Common myeloid progenitor, CD34-positive (primary cell): ENCODE results near the gene LRMDA.

Experiments used
- CTCF ChIA-PET: fragments of 350-600 bp; sonication (Branson Sonifier 250); formaldehyde crosslinking; loops from one replicate; lab custom pipeline; 2021; ENCODE audit warnings: antibody characterized with exemption; lab: Charles Lee
- POLR2A ChIA-PET: fragments of 350-600 bp; sonication (Branson Sonifier 250); formaldehyde crosslinking; loops from one replicate; lab custom pipeline; 2021; ENCODE audit warnings: antibody characterized with exemption; lab: Charles Lee
- DNase-seq, 3 donors: peaks; one replicate each; pipeline versions ENCODE4 v3.0.0 to v3.0.0-alpha.2; 2013
- H3K27ac ChIP-seq, 2 experiments: 1 replicate in 1 of 2; 2 replicates in 1 of 2; pipeline ENCODE4 v1.7.0; 2013; ENCODE audit warnings: inconsistent platforms in 2 of 2, low read length in 2 of 2, mild to moderate bottlenecking in 2 of 2, low read depth in 1 of 2, moderate library complexity in 1 of 2; ENCODE audit not compliant: severe bottlenecking in 2 of 2, insufficient read depth in 1 of 2, poor library complexity in 1 of 2
- H3K27me3 ChIP-seq, 5 experiments: replicated peaks in 2 of 5; 1 replicate in 3 of 5; 2 replicates in 2 of 5; pipeline versions ENCODE4 v1.6.1 to v1.7.0; 2013; ENCODE audit warnings: low read length in 4 of 5, mild to moderate bottlenecking in 2 of 5, moderate library complexity in 2 of 5, inconsistent platforms in 1 of 5; ENCODE audit not compliant: insufficient read depth in 5 of 5, control insufficient read depth in 4 of 5
- H3K36me3 ChIP-seq, 4 experiments: 1 replicate in 2 of 4; 2 replicates in 2 of 4; pipeline versions ENCODE4 v1.6.1 to v1.7.0; 2013; ENCODE audit warnings: low read length in 3 of 4, control low read depth in 1 of 4, mild to moderate bottlenecking in 1 of 4; ENCODE audit not compliant: control insufficient read depth in 4 of 4, insufficient read depth in 4 of 4
- H3K4me1 ChIP-seq, 4 experiments: 1 replicate in 3 of 4; 2 replicates in 1 of 4; pipeline versions ENCODE4 v1.6.1 to v1.7.1; 2013; ENCODE audit warnings: low read length in 3 of 4, mild to moderate bottlenecking in 3 of 4, control low read depth in 1 of 4, inconsistent platforms in 1 of 4, moderate library complexity in 1 of 4; ENCODE audit not compliant: control insufficient read depth in 4 of 4, insufficient read depth in 4 of 4; ENCODE audit errors: control extremely low read depth in 1 of 4
- H3K4me3 ChIP-seq, 7 experiments: 1 replicate in 4 of 7; 2 replicates in 3 of 7; pipeline versions ENCODE4 v1.5.1 to v1.7.0; 2013; ENCODE audit warnings: mild to moderate bottlenecking in 7 of 7, low read length in 6 of 7, moderate library complexity in 6 of 7, inconsistent platforms in 2 of 7, low read depth in 2 of 7, control low read depth in 1 of 7; ENCODE audit not compliant: insufficient read depth in 4 of 7, control insufficient read depth in 1 of 7; ENCODE audit errors: extremely low read depth in 1 of 7
- H3K9me3 ChIP-seq, 5 experiments: 1 replicate in 4 of 5; 2 replicates in 1 of 5; pipeline versions ENCODE4 v1.6.1 to v1.7.1; 2013; ENCODE audit warnings: low read length in 4 of 5, mild to moderate bottlenecking in 2 of 5, inconsistent platforms in 1 of 5, low read depth in 1 of 5, moderate library complexity in 1 of 5; ENCODE audit not compliant: control insufficient read depth in 4 of 5, insufficient read depth in 2 of 5; ENCODE audit errors: control extremely low read depth in 1 of 5
- WGBS: methylation state at CpG from one replicate; pipeline ENCODE4 v1.1.5; 2013; ENCODE audit not compliant: insufficient coverage; 5-methylcytosine and 5-hydroxymethylcytosine counted together

Gene LRMDA

DNA sequence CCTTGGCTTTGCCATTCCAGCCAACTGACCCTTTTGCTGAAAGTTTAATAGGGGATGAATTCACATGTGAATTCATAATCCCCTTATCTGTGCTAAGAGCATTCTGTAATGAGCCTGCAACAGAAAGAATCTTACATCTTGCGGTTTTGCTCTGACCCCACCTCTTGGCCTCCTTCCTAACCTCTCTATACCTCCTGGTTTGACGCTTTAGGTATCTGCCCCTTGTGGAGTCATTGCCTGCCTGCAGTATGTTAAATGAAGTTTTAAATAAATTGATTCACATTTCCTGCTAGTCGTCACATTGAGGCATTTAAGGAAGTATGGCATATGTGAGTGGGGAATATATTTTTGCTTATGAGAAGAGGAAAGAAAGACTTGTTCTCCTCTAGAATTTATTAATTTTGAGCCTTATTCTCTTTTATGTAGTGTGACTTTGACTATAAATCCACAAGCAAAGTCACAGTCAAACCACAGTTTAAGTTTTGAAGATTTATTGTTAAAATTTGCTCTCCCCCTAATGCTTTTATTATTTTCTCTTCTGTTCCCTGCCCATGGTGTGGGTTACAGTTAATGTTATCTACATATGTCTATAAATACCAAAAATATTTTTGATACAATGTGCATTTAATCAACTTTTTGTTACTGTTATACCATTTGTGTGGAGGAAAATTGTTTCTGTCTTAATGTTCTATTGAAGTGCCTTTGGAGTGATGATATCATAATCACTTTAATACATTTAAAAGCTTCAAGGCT is 60.9 kb downstream of the LRMDA start:
- ChIA-PET POLR2A (no interaction called here), CTCF (interaction anchor here (0.9 to 1.1 kb wide), 2 partner anchors 10 to 94 kb away, joined by 3 to 4 read pairs; no protein-coding TSS in a partner anchor)
- Histone ChIP-seq H3K27ac (no peak overlapping the region), H3K27me3 (no peaks in the 10 kb centered on the region), H3K9me3 (peaks cover 0 to 3% (median 0%) of the 10 kb centered on the region in 5 experiments), H3K4me3 (no peak overlapping the region), H3K4me1 (peaks cover 0 to 7% (median 2%) of the 10 kb centered on the region in 4 experiments), H3K36me3 (no peaks in the 10 kb centered on the region)
- DNase-seq: peak; percentile 14 to 59 (median 42)
- 83% methylated on average over 1 of the region's 3 CpGs for WGBS

DNA sequence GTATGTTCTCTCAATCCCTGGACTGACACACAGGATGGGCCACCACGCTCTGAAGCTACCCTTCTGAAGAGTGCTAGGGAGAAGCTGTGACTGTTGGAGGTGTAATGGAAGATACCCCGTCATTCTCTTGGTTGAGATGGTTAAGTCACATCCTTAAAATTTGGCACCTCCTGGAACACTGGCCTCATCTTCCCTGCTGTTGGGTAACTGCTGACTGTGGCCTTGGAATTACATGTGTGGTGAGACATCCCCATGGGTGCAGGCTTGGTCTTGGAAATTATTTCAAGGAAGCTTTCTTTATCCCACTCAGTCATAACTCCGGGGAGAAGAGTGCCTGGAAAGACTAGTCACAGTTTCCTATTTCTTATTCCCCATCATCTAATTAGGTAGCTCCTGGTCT is 62.0 kb downstream of the LRMDA start:
- H3K4me1 ChIP-seq: peaks cover 0 to 7% (median 2%) of the 10 kb centered on the region in 4 experiments
- no peak overlapping the region for H3K27ac ChIP-seq
- ChIA-PET CTCF (interaction anchor here (0.6 to 1.1 kb wide), 3 partner anchors 11 to 158 kb away, joined by 3 to 4 read pairs (median 3); no protein-coding TSS in a partner anchor), POLR2A (no interaction called here)
- H3K36me3 ChIP-seq: no peaks in the 10 kb centered on the region
- no peak for DNase-seq
- no peaks in the 10 kb centered on the region for H3K27me3 ChIP-seq
- 100% methylated on average over 1 of the region's 3 CpGs for WGBS
- H3K4me3 ChIP-seq: no peak overlapping the region
- peaks cover 0 to 3% (median 0%) of the 10 kb centered on the region in 5 experiments for H3K9me3 ChIP-seq

GRCh38 chr10:75495434-75496190 is 64.2 kb downstream of the LRMDA start:
- H3K4me3 ChIP-seq: no peak overlapping the region
- peaks cover 0 to 3% (median 0%) of the 10 kb centered on the region in 5 experiments for H3K9me3 ChIP-seq
- no peaks in the 10 kb centered on the region for H3K36me3 ChIP-seq
- peaks cover 0 to 12% (median 4%) of the 10 kb centered on the region in 4 experiments for H3K4me1 ChIP-seq
- DNase-seq: no peak
- 80% methylated on average over 4 of the region's 4 CpGs for WGBS
- no peak overlapping the region for H3K27ac ChIP-seq
- ChIA-PET CTCF (no interaction called here), POLR2A (no interaction called here)
- no peaks in the 10 kb centered on the region for H3K27me3 ChIP-seq

- WGBS: no CpG with 5 or more reads among the region's 1 CpG
- Histone ChIP-seq H3K27ac (no peak overlapping the region), H3K27me3 (no peaks in the 10 kb centered on the region), H3K36me3 (no peaks in the 10 kb centered on the region), H3K9me3 (peaks cover 0 to 3% (median 0%) of the 10 kb centered on the region in 5 experiments), H3K4me1 (peaks cover 0 to 12% (median 4%) of the 10 kb centered on the region in 4 experiments), H3K4me3 (no peak overlapping the region)
- POLR2A ChIA-PET: no interaction called here
- CTCF ChIA-PET: interaction anchor here (0.9 to 1.1 kb wide), 2 partner anchors 26 to 195 kb away, joined by 3 to 4 read pairs; no protein-coding TSS in a partner anchor
- no peak for DNase-seq
These were observed 64.8 kb downstream of the LRMDA start for GRCh38 chr10:75496191-75496567.

DNA sequence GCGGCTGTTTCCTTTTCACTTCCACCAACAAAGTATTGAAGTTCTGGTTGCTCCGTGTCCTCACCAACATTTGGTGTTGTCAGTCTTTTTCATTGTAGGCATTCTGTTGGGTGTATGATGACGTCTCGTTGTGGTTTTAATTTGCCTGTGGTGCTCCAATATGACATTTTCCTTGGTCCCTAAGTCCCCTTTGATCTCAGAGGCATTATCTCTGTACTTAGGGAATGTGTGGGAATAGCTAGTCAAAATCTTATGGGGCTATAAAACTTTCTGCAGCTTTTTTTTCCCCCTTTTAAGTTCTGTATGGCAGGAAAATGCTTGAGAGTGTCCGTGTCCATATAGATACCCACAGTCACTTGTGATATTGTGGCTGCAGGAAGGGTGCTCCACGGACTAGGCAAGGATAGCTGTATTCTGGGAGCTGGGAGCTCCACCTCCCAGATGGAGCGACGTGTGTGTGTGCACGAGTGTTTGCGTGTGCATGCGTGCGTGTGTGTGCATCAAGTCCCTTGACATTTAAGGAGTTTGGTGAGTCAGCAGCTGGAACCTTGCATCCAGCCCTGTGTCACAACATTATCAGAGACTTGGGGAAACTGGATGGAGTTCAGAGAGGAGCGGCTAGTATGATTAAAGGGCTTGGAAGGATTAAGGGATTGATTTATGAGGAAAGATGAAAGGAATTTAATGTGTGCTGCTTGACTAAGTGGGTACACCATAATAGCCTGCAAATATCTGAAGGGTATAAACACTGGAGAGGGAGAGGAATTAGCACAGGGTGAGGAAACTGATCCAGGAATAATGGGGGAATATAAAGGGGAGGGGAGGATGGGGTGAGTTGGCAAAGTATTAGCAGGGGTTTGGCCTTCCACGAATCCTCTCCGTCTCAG is 66.8 kb downstream of the LRMDA start:
- Histone ChIP-seq H3K9me3 (peaks cover 0 to 3% (median 0%) of the 10 kb centered on the region in 5 experiments), H3K27ac (no peak overlapping the region), H3K27me3 (no peaks in the 10 kb centered on the region), H3K36me3 (no peaks in the 10 kb centered on the region), H3K4me3 (no peak overlapping the region), H3K4me1 (peaks cover 0 to 5% (median 2%) of the 10 kb centered on the region in 4 experiments)
- POLR2A ChIA-PET: no interaction called here
- DNase-seq: no peak
- WGBS: 96% methylated on average over 11 of the region's 15 CpGs
- CTCF ChIA-PET: no interaction called here

DNA sequence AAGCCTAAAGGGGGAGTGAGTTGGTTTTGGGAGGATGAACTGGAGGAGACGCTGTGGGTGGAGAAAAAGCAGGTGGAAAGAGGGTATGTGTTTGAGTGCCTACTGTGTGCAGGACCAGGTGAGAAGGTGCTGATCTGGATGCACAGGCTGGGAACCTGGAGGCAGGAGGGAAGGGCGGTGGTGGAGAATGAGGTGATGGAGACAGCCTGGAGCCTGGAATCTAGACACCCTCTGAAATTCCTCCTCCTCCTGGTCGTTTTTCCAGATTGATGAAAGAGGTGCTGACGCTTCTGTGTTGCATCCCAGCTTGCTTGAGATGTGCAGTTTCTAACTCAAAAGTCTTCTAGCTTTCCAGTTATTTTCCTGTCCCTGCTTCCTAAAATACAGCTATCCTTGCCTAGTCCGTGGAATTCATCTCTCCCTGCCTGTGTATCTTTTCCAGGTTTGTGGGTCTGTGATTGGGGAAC is 67.5 kb downstream of the LRMDA start:
- Histone ChIP-seq H3K27me3 (no peaks in the 10 kb centered on the region), H3K4me3 (no peak overlapping the region), H3K9me3 (peaks cover 0 to 3% (median 0%) of the 10 kb centered on the region in 5 experiments), H3K27ac (no peak overlapping the region), H3K4me1 (peaks cover 0 to 5% (median 2%) of the 10 kb centered on the region in 4 experiments), H3K36me3 (no peaks in the 10 kb centered on the region)
- no peak for DNase-seq
- 100% methylated on average over 1 of the region's 5 CpGs for WGBS
- POLR2A ChIA-PET: no interaction called here
- CTCF ChIA-PET: interaction anchor here (1.7 kb wide), 1 partner anchor 9 kb away, joined by 5 read pairs; no protein-coding TSS in a partner anchor
